ENCODE data around the gene SMYD2. TPM values are rescaled to one million over a fixed set of nuclear protein-coding genes. Genes with fewer than 3 reads are reported as not detected.

Gene SMYD2
- total RNA-seq, 4 donors from 2014 or later, result 25.3 to 30.7 (median 27.8) TPM

DNA sequence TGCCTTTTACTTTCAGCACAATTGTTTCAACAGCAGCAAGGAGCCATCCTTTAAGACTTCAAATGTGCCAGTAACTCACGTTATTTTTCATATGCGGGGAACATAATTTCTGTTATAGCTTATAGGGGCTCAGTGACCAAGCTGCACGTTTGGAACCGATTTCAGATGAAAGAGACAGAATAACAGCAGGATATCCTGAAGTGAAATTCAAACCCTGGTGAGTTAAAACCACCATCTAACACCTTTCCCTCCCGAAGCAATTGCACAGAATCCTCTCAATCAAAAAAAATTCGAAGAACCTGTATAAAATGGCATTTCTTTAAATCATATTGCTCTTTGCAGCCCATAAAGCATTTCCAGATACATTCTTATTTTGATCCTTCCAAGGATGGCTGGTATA is 6.9 kb downstream of the SMYD2 start:
- no peaks in the 10 kb centered on the region for H3K9me3 ChIP-seq

GRCh38 chr1:214289574-214290272 is 8.8 kb downstream of the SMYD2 start:
- Histone ChIP-seq H3K27ac (no peak overlapping the region), H3K27me3 (no peaks in the 10 kb centered on the region), H3K9me3 (no peaks in the 10 kb centered on the region), H3K4me3 (no peak overlapping the region), H3K4me1 (no peaks in the 10 kb centered on the region), H3K36me3 (no peaks in the 10 kb centered on the region)
- WGBS, result 83% methylated on average over 7 of the region's 7 CpGs
- TF ChIP-seq, protein P1, sequence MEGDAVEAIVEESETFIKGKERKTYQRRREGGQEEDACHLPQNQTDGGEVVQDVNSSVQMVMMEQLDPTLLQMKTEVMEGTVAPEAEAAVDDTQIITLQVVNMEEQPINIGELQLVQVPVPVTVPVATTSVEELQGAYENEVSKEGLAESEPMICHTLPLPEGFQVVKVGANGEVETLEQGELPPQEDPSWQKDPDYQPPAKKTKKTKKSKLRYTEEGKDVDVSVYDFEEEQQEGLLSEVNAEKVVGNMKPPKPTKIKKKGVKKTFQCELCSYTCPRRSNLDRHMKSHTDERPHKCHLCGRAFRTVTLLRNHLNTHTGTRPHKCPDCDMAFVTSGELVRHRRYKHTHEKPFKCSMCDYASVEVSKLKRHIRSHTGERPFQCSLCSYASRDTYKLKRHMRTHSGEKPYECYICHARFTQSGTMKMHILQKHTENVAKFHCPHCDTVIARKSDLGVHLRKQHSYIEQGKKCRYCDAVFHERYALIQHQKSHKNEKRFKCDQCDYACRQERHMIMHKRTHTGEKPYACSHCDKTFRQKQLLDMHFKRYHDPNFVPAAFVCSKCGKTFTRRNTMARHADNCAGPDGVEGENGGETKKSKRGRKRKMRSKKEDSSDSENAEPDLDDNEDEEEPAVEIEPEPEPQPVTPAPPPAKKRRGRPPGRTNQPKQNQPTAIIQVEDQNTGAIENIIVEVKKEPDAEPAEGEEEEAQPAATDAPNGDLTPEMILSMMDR (IDR thresholded peaks at IDR 0.05), result no peak
- TF ChIP-seq POLR2A (IDR thresholded peaks at IDR 0.05) (no peak), EP300 (IDR thresholded peaks at IDR 0.05) (no peak), POLR2AphosphoS5 (IDR thresholded peaks at IDR 0.05) (no peak)
- DNase-seq (ENCODE audit: low spot score in 2 of 2), result no peak

More for the DNA sequence above, 6.9 kb downstream of the SMYD2 start:
- no peaks in the 10 kb centered on the region for H3K36me3 ChIP-seq
- no peaks in the 10 kb centered on the region for H3K27me3 ChIP-seq
- no peak overlapping the region for H3K27ac ChIP-seq
- no peak overlapping the region for H3K4me3 ChIP-seq
- 80% methylated on average over 6 of the region's 6 CpGs for WGBS
- H3K4me1 ChIP-seq, result peaks cover 3% of the 10 kb centered on the region
- TF ChIP-seq, protein P1 (IDR thresholded peaks at IDR 0.05), result no peak
- DNase-seq (ENCODE audit: low spot score in 2 of 2), result no peak

DNA sequence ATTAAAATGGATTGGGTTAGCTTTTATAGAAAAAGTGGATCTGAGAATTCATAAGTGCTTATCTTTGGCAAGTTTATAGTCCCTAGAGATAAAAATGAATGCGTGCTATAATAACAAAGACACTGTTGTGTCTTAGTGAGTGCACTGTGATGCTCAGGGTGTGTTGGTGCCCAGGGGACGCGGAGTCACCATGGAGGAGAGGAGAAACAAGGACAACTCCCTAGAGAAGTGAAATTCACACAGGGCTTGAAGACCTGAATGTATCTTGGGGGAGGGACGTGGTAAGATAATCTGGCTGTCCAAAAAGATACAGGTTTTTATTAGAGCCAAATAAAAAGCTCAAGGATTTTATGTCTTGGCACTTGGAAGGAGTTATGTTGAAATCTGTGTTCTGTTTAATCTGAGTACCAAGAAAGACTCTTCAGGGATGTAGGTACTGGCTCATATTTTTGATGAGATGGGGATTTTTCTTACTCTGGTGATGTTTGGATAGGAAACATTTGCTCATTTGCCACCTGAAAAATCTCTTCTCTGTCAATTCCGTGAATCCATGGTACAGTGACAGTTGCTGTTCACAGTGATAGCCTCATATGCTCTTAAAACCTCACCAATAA is 9.6 kb downstream of the SMYD2 start:
- Histone ChIP-seq H3K27me3 (no peaks in the 10 kb centered on the region), H3K27ac (no peak overlapping the region), H3K36me3 (no peaks in the 10 kb centered on the region), H3K4me1 (no peaks in the 10 kb centered on the region), H3K9me3 (no peaks in the 10 kb centered on the region), H3K4me3 (no peak overlapping the region)
- TF ChIP-seq, protein P1 (IDR thresholded peaks at IDR 0.05), result no peak
- WGBS, result 84% methylated on average over 5 of the region's 5 CpGs
- DNase-seq (ENCODE audit: low spot score in 2 of 2), result no peak

DNA sequence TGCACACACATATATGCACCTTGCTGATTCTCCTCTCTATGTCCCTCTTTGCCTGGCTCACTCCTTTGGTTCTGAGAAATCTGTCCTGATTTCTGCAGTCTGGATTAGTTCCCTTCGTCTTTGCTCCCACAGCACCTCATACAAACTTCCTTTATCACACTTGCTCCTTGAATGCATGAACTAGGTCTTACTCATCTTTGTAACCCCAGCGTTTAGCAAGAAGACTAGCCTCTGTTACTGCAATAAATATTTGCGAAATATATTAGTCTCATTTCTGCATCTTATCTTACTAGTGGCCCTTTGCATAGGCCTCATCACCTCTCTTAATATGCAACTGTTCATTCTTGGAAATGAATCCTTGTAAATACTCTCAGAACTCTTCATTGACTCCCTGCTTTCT is 11.4 kb downstream of the SMYD2 start:
- Histone ChIP-seq H3K27me3 (no peaks in the 10 kb centered on the region), H3K36me3 (no peaks in the 10 kb centered on the region), H3K4me1 (no peaks in the 10 kb centered on the region), H3K27ac (no peak overlapping the region), H3K4me3 (no peak overlapping the region), H3K9me3 (no peaks in the 10 kb centered on the region)
- 93% methylated on average over 3 of the region's 3 CpGs for WGBS
- DNase-seq (ENCODE audit: low spot score in 2 of 2), result no peak
- TF ChIP-seq EP300 (IDR thresholded peaks at IDR 0.05), result no peak
- no peak for TF ChIP-seq POLR2A (IDR thresholded peaks at IDR 0.05)
- TF ChIP-seq, protein P1 (IDR thresholded peaks at IDR 0.05), result no peak
- no peak for TF ChIP-seq POLR2AphosphoS5 (IDR thresholded peaks at IDR 0.05)

DNA sequence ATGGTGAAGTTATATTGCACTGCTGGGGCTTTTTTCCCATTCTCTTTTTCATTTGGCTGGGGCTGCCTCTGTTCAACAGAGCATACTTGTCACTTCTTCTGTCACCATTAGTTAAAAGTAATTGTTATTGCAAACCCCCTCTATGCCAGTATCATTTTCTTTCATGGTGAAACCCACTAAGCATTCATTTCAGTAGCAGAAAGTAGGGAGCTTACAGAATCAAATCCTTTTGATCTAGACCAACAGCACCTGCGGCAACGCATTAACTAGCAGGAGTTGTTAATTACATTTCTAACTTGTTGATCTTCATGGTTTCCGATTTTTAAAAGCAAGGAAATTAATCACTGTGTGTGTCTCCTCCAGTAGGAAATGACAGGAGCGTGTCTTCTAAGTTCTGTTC is 15.0 kb downstream of the SMYD2 start:
- WGBS, result 77% methylated on average over 4 of the region's 4 CpGs
- TF ChIP-seq, protein P1 (IDR thresholded peaks at IDR 0.05), result no peak
- TF ChIP-seq EP300 (IDR thresholded peaks at IDR 0.05) (no peak), POLR2A (IDR thresholded peaks at IDR 0.05) (no peak), POLR2AphosphoS5 (IDR thresholded peaks at IDR 0.05) (no peak)
- H3K9me3 ChIP-seq, result no peaks in the 10 kb centered on the region
- H3K4me1 ChIP-seq, result no peaks in the 10 kb centered on the region
- H3K27ac ChIP-seq, result no peak overlapping the region
- no peaks in the 10 kb centered on the region for H3K27me3 ChIP-seq
- DNase-seq (ENCODE audit: low spot score in 2 of 2), result no peak
- H3K36me3 ChIP-seq, result no peaks in the 10 kb centered on the region
- no peak overlapping the region for H3K4me3 ChIP-seq
